C4-2B (cell line): Measurements from ENCODE around the gene MORF4L1.
"Not testable (repeated sequence)": the region's sequence is repeated elsewhere in the genome, so short reads cannot be mapped to it uniquely, and the experiment has no call there.

Source experiments
- H3K27ac ChIP-seq: fragments of 450-650 bp; 2 replicates; pipeline ENCODE4 v1.5.1; 2017
- ZFX ChIP-seq: fragments of 450-650 bp; IDR thresholded peaks from 2 replicates; pipeline ENCODE4 v1.6.1; 2017
- TF ChIP-seq, protein P1 (sequence below): fragments of 450-650 bp; conservative IDR thresholded peaks from 2 replicates; pipeline ENCODE4 v1.5.1; 2017; ENCODE audit warnings: mild to moderate bottlenecking

MORF4L1 gene

GRCh38 chr15:78895471-78895870 is 22.8 kb downstream of the MORF4L1 start:
- TF ChIP-seq ZFX, result no peak
- TF ChIP-seq, protein P1, sequence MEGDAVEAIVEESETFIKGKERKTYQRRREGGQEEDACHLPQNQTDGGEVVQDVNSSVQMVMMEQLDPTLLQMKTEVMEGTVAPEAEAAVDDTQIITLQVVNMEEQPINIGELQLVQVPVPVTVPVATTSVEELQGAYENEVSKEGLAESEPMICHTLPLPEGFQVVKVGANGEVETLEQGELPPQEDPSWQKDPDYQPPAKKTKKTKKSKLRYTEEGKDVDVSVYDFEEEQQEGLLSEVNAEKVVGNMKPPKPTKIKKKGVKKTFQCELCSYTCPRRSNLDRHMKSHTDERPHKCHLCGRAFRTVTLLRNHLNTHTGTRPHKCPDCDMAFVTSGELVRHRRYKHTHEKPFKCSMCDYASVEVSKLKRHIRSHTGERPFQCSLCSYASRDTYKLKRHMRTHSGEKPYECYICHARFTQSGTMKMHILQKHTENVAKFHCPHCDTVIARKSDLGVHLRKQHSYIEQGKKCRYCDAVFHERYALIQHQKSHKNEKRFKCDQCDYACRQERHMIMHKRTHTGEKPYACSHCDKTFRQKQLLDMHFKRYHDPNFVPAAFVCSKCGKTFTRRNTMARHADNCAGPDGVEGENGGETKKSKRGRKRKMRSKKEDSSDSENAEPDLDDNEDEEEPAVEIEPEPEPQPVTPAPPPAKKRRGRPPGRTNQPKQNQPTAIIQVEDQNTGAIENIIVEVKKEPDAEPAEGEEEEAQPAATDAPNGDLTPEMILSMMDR, result no peak
- H3K27ac ChIP-seq, result no peak overlapping the region

- no peak overlapping the region for H3K27ac ChIP-seq
- TF ChIP-seq, protein P1, result no peak
- no peak for TF ChIP-seq ZFX
Measured at GRCh38 chr15:78898540-78898939, 25.9 kb downstream of the MORF4L1 start.

DNA sequence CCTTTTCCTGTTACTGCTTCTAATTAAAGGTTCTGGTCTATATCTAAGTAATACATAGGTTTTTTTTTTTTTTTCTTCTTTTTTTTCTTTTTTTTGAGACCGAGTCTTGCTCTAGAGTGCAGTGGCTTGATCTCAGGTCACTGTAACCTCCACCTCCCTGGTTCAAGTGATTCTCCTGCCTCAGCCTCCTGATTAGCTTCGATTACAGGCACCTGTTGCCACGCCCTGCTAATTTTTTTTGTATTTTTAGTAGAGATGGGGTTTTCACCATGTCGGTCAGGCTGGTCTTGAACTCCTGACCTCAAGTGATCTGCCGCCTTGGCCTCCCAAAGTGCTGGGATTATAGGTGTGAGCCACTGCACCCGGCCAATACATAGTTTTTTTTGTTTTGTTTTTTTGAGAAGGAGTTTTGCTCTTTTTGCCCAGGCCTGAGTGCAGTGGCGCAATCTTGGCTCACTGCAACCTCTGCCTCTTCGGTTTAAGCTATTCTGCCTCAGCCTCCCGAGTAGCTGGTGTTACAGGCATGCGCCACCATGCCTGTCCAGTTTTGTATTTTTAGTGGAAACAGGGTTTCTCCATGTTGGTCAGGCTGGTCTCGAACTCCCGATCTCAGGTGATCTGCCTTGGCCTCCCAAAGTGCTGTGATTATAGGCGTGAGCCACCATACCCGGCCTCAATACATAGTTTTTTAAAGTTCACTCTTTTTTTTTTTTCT is 28.3 kb downstream of the MORF4L1 start:
- not testable (repeated sequence) for H3K27ac ChIP-seq

- H3K27ac ChIP-seq, result not testable (repeated sequence)
Measured at GRCh38 chr15:78902281-78903032, 29.8 kb downstream of the MORF4L1 start.

GRCh38 chr15:78904599-78905358 is 32.1 kb downstream of the MORF4L1 start:
- H3K27ac ChIP-seq, result no peak overlapping the region
- TF ChIP-seq, protein P1, result no peak
- no peak for TF ChIP-seq ZFX

DNA sequence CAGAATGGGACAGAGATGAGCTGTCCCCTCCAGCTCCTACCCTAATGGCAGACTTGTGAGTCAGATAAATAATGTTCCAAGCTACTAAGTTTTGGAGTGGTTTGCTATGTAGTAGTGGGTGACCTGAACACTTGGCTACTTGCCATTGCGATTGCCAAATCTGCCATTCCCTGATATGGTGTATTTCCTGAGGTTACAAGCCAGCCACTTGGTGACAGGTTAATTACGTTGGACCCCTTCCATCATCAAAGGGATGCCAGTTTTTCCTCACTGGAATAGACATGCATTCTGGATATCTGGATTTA is 33.6 kb downstream of the MORF4L1 start:
- TF ChIP-seq, protein P1, result no peak
- no peak for TF ChIP-seq ZFX
- H3K27ac ChIP-seq, result no peak overlapping the region

GRCh38 chr15:78907577-78907976 is 34.9 kb downstream of the MORF4L1 start:
- TF ChIP-seq ZFX, result no peak
- TF ChIP-seq, protein P1, result peak; percentile 56
- H3K27ac ChIP-seq, result no peak overlapping the region

- H3K27ac ChIP-seq, result no peak overlapping the region
- TF ChIP-seq, protein P1, result no peak
- TF ChIP-seq ZFX, result no peak
Measured at GRCh38 chr15:78909160-78909695, 36.5 kb downstream of the MORF4L1 start.
